COLO668 (cell line): ENCODE results near the gene CLK4.

Experiments
- DNase-seq: peaks from one replicate; lab custom pipeline; 2025; ENCODE audit not compliant: unreplicated experiment; lab: John Stamatoyannopoulos, UW

Gene CLK4

GRCh38 chr5:178554311-178554710, 72.5 kb downstream of the CLK4 start:
- no peak for DNase-seq

GRCh38 chr5:178553517-178553916, 73.3 kb downstream of the CLK4 start:
- no peak for DNase-seq
